Liver (tissue), 9 donors: Measurements from ENCODE around the gene WWOX. TPM values are rescaled to one million over a fixed set of nuclear protein-coding genes. Genes with fewer than 3 reads are reported as not detected.
A peak's percentile ranks its signal among the peaks of the same experiment; 100 is the strongest.

Source experiments
- DNase-seq: peaks from one replicate; pipeline ENCODE4 v3.0.0-alpha.2; 2017; ENCODE audit warnings: low spot score
- H3K27ac ChIP-seq, 2 donors: one replicate each; pipeline ENCODE4 v1.7.0; 2013; ENCODE audit warnings: inconsistent platforms in 2 of 2, low read length in 2 of 2, control low read depth in 1 of 2, low read depth in 1 of 2, mild to moderate bottlenecking in 1 of 2
- H3K27me3 ChIP-seq, 4 donors: one replicate each; pipeline versions ENCODE4 v1.6.1 to v1.7.0; 2013; ENCODE audit warnings: low read length in 3 of 4, inconsistent platforms in 1 of 4, mild to moderate bottlenecking in 1 of 4, moderate library complexity in 1 of 4; ENCODE audit not compliant: control insufficient read depth in 4 of 4, insufficient read depth in 4 of 4
- H3K36me3 ChIP-seq, 4 donors: one replicate each; pipeline versions ENCODE4 v1.6.1 to v1.7.0; 2013; ENCODE audit warnings: low read length in 3 of 4, mild to moderate bottlenecking in 3 of 4, low read depth in 1 of 4, moderate library complexity in 1 of 4; ENCODE audit not compliant: control insufficient read depth in 4 of 4, insufficient read depth in 3 of 4
- H3K4me1 ChIP-seq, 4 donors: one replicate each; pipeline versions ENCODE4 v1.6.1 to v1.7.0; 2013; ENCODE audit warnings: low read length in 3 of 4, mild to moderate bottlenecking in 3 of 4, moderate library complexity in 1 of 4; ENCODE audit not compliant: control insufficient read depth in 4 of 4, insufficient read depth in 4 of 4
- H3K4me3 ChIP-seq, 3 donors: one replicate each; pipeline versions ENCODE4 v1.6.1 to v1.7.0; 2013; ENCODE audit warnings: low read length in 3 of 3, control low read depth in 1 of 3, low read depth in 1 of 3, mild to moderate bottlenecking in 1 of 3
- H3K9ac ChIP-seq, 2 donors: one replicate each; pipeline ENCODE4 v1.7.0; 2013; ENCODE audit warnings: low read length in 2 of 2, mild to moderate bottlenecking in 2 of 2, moderate library complexity in 2 of 2, control low read depth in 1 of 2, low read depth in 1 of 2
- H3K9me3 ChIP-seq, 4 donors: one replicate each; pipeline versions ENCODE4 v1.6.1 to v1.7.0; 2013; ENCODE audit warnings: low read length in 3 of 4; ENCODE audit not compliant: control insufficient read depth in 4 of 4
- ATF3 ChIP-seq: IDR thresholded peaks from 2 replicates; pipeline ENCODE4 v1.6.1; 2016; ENCODE audit warnings: antibody characterized with exemption
- CTCF ChIP-seq: fragments of 150-350 bp; IDR thresholded peaks from 2 replicates; pipeline ENCODE4 v1.5.1; 2017; ENCODE audit warnings: improper control_type of control experiment, low read depth, low read length; ENCODE audit not compliant: missing input control
- FOXA1 ChIP-seq: IDR thresholded peaks from 2 replicates; pipeline ENCODE4 v1.6.1; 2016; ENCODE audit warnings: antibody characterized with exemption
- FOXA2 ChIP-seq: IDR thresholded peaks from 2 replicates; pipeline ENCODE4 v1.6.1; 2016; ENCODE audit warnings: antibody characterized with exemption
- GABPA ChIP-seq, 2 donors: IDR thresholded peaks in 1 of 2; conservative IDR thresholded peaks in 1 of 2; 2 replicates each; pipeline ENCODE4 v1.6.1; 2016; ENCODE audit warnings: antibody characterized with exemption in 2 of 2, mild to moderate bottlenecking in 1 of 2, moderate library complexity in 1 of 2
- HNF4A ChIP-seq, 2 donors: conservative IDR thresholded peaks; 2 replicates each; pipeline ENCODE4 v1.6.1; 2016; ENCODE audit warnings: antibody characterized with exemption in 2 of 2, mild to moderate bottlenecking in 2 of 2
- HNF4G ChIP-seq: IDR thresholded peaks from 2 replicates; pipeline ENCODE4 v1.6.1; 2016; ENCODE audit warnings: antibody characterized with exemption
- JUND ChIP-seq, 2 donors: IDR thresholded peaks; 2 replicates each; pipeline ENCODE4 v1.6.1; 2016; ENCODE audit warnings: antibody characterized with exemption in 2 of 2
- MAX ChIP-seq: IDR thresholded peaks from 2 replicates; pipeline ENCODE4 v1.6.1; 2016; ENCODE audit warnings: antibody characterized with exemption
- NR2F2 ChIP-seq: IDR thresholded peaks from 2 replicates; pipeline ENCODE4 v1.6.1; 2016; ENCODE audit warnings: antibody characterized with exemption
- RAD21 ChIP-seq, 2 donors: IDR thresholded peaks; 2 replicates each; pipeline ENCODE4 v1.6.1; 2016; ENCODE audit warnings: antibody characterized with exemption in 2 of 2, mild to moderate bottlenecking in 2 of 2
- REST ChIP-seq: IDR thresholded peaks from 2 replicates; pipeline ENCODE4 v1.6.1; 2016; ENCODE audit warnings: antibody characterized with exemption, mild to moderate bottlenecking
- RXRA ChIP-seq, 2 donors: IDR thresholded peaks; 2 replicates each; pipeline ENCODE4 v1.6.1; 2017 to 2018; ENCODE audit warnings: antibody characterized with exemption in 2 of 2, mild to moderate bottlenecking in 1 of 2
- SP1 ChIP-seq: IDR thresholded peaks from 2 replicates; pipeline ENCODE4 v1.6.1; 2018; ENCODE audit warnings: antibody characterized with exemption, mild to moderate bottlenecking
- TAF1 ChIP-seq: conservative IDR thresholded peaks from 2 replicates; pipeline ENCODE4 v1.6.1; 2016; ENCODE audit warnings: antibody characterized with exemption, mild to moderate bottlenecking
- YY1 ChIP-seq: IDR thresholded peaks from 2 replicates; pipeline ENCODE4 v1.6.1; 2016; ENCODE audit warnings: antibody characterized with exemption, mild to moderate bottlenecking
- ZBTB33 ChIP-seq: IDR thresholded peaks from 2 replicates; pipeline ENCODE4 v1.6.1; 2016; ENCODE audit warnings: antibody characterized with exemption
- WGBS: extraction: QIAGEN DNeasy Blood & Tissue Kit; methylation state at CpG from one replicate; pipeline ENCODE4 v1.1.7; 2013; 5-methylcytosine and 5-hydroxymethylcytosine counted together
- polyA plus RNA-seq, 2 donors: library from polyadenylated mRNA; stranded (reverse) in 1 of 2; unstranded in 1 of 2; fragments of 200-250 nt in 1 of 2; fragments of >200 nt in 1 of 2; fragmentation: Nextera tagmentation in 1 of 2; extraction: Ambion mirVana in 1 of 2; gene quantifications; one replicate each; pipeline versions ENCODE4 v1.2.1 to v1.2.3, GENCODE V29; 2013 to 2015
- total RNA-seq, 2 donors: library from RNA; depleted of rRNA; stranded (reverse); fragments of >200 nt; gene quantifications; one replicate each; pipeline ENCODE4 v1.2.3, GENCODE V29; 2014
- donor health status: healthy.
- donor health status: healthy.
- donor health status: healthy.
- donor health status: healthy.
- donor health status: healthy.

WWOX gene
- total and polyA plus RNA-seq, 4 donors: 9.8 to 46.0 (median 15.3) TPM

GRCh38 chr16:78206623-78207223 is 107.3 kb downstream of the WWOX start:
- no peaks in the 10 kb centered on the region for H3K36me3 ChIP-seq
- no peak overlapping the region for H3K27ac ChIP-seq
- no peaks in the 10 kb centered on the region for H3K9me3 ChIP-seq
- no peak overlapping the region for H3K4me3 ChIP-seq
- no peak for DNase-seq
- WGBS: 29% methylated on average over 2 of the region's 2 CpGs
- no peak for TF ChIP-seq HNF4G
- peak in 1 of 2 donors; percentile 31 for TF ChIP-seq JUND (IDR thresholded peaks at IDR 0.05)
- peak in 1 of 2 donors; percentile 43 for TF ChIP-seq HNF4A (conservative IDR thresholded peaks at IDR 0.05)
- TF ChIP-seq ATF3: no peak
- H3K27me3 ChIP-seq: no peaks in the 10 kb centered on the region
- peaks cover 1 to 13% (median 4%) of the 10 kb centered on the region in 4 donors for H3K4me1 ChIP-seq
- no peak overlapping the region for H3K9ac ChIP-seq

- Histone ChIP-seq H3K36me3 (no peaks in the 10 kb centered on the region), H3K9me3 (no peaks in the 10 kb centered on the region), H3K4me3 (no peak overlapping the region), H3K27ac (no peak overlapping the region), H3K27me3 (no peaks in the 10 kb centered on the region), H3K9ac (no peak overlapping the region), H3K4me1 (peaks cover 1 to 13% (median 4%) of the 10 kb centered on the region in 4 donors)
- DNase-seq: no peak
- TF ChIP-seq RXRA (IDR thresholded peaks at IDR 0.05) (no peak), REST (no peak), JUND (IDR thresholded peaks at IDR 0.05) (no peak), ZBTB33 (no peak), TAF1 (no peak), HNF4A (conservative IDR thresholded peaks at IDR 0.05) (no peak), MAX (no peak), ATF3 (no peak), SP1 (no peak), RAD21 (IDR thresholded peaks at IDR 0.05) (no peak), NR2F2 (no peak), FOXA2 (no peak), HNF4G (no peak), GABPA (IDR thresholded peaks at IDR 0.05 in 1 of 2, conservative IDR thresholded peaks at IDR 0.05 in 1 of 2) (no peak), CTCF (no peak), FOXA1 (no peak), YY1 (no peak)
- whole genome bisulfite sequencing: 87% methylated on average over 10 of the region's 10 CpGs
Measured at GRCh38 chr16:78209951-78210661, 110.7 kb downstream of the WWOX start.
